Measurements from ENCODE around the gene BGLAP. TPM values are rescaled to one million over a fixed set of nuclear protein-coding genes. Genes with fewer than 3 reads are reported as not detected.

BGLAP gene
- total RNA-seq, 3 donors from 2014 or later (not counting 1 experiment from before 2014, with no cell fraction given) = 0.45 to 1.6 (median 1.1) TPM

DNA sequence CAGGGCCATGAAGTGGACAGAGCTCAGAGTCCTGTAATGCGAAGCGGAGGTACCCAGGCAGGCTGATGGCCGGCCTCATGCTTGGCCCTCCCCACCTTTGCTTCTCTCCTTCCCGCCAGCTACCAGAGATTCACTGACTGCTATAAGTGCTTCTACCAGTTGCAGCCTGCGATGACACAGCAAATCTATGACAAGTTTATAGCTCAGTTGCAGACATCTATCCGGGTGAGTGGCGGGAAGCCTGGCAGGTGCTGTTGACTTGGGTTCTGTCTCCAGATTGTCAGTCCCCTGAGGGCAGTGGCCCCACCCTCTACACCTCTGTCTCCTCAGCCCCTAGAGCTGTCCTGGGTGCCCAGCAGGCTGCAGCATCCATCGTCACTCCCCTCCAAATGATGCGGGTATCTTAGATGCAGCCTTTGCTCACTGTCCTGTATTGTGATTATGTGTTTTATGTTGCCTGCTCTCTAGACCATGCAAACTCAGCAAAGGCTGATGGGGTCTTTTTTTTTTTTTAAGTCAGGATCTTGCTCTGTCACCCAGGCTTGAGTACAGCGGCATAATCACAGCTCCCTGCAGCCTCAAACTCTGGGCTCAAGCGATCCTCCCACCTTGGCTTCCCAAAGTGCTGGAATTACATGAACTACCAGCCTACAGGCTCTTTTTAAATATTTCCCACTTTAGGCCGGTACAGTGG, 9.6 kb upstream of the BGLAP start:
- H3K36me3 ChIP-seq (ENCODE audit: control insufficient read depth, insufficient read depth, low read length) = peaks cover 32% of the 10 kb centered on the region
- no peak overlapping the region for H3K27ac Mint-ChIP-seq

DNA sequence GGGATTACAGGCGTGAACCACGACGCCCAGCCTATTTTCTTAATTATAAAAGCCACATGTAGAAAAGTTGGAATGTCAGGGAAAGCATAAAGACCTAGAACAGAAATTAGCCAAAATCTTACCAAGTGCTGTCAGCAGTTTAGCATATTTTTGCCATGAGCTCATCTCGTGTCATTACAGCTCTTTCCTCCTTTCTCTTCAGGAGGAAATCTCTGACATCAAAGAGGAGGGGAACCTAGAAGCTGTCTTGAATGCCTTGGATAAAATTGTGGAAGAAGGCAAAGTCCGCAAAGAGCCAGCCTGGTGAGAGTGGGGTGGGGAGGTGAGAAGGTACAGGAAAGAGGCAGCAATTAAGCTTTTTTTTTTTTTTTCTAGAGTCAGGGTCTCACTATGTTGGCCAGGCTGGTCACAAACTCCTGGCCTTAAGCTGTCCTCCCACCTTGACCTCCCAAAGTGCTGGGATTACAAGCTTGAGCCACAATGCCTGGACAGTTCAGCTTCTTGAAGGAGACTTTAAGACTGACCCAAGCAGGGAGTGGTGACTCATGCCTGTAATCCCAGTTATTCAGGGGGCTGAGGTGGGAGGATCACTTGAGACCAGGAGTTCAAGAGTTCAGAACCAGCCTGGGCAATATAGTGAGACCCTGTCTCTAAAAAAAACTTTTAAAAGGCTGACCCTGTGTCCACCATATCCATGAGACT, 8.4 kb upstream of the BGLAP start:
- no peaks in the 10 kb centered on the region for H3K9me3 Mint-ChIP-seq
- Histone ChIP-seq H3K27ac (ENCODE audit: low read length) (no peak overlapping the region), H3K4me1 (ENCODE audit: control insufficient read depth, insufficient read depth, low read length) (no peaks in the 10 kb centered on the region), H3K4me3 (ENCODE audit: low read length) (no peak overlapping the region), H3K27me3 (ENCODE audit: control insufficient read depth, insufficient read depth, low read length) (no peaks in the 10 kb centered on the region), H3K36me3 (ENCODE audit: control insufficient read depth, insufficient read depth, low read length) (peaks cover 40% of the 10 kb centered on the region), H3K9me3 (ENCODE audit: control insufficient read depth, insufficient read depth, low read length) (no peaks in the 10 kb centered on the region)
- WGBS (ENCODE audit: insufficient coverage) = 96% methylated on average over 5 of the region's 5 CpGs
- ATAC-seq (no peak), DNase-seq (no peak)
- no peak overlapping the region for H3K4me3 Mint-ChIP-seq
- no peaks in the 10 kb centered on the region for H3K36me3 Mint-ChIP-seq
- H3K4me1 Mint-ChIP-seq = no peaks in the 10 kb centered on the region
- TF ChIP-seq, protein P1, sequence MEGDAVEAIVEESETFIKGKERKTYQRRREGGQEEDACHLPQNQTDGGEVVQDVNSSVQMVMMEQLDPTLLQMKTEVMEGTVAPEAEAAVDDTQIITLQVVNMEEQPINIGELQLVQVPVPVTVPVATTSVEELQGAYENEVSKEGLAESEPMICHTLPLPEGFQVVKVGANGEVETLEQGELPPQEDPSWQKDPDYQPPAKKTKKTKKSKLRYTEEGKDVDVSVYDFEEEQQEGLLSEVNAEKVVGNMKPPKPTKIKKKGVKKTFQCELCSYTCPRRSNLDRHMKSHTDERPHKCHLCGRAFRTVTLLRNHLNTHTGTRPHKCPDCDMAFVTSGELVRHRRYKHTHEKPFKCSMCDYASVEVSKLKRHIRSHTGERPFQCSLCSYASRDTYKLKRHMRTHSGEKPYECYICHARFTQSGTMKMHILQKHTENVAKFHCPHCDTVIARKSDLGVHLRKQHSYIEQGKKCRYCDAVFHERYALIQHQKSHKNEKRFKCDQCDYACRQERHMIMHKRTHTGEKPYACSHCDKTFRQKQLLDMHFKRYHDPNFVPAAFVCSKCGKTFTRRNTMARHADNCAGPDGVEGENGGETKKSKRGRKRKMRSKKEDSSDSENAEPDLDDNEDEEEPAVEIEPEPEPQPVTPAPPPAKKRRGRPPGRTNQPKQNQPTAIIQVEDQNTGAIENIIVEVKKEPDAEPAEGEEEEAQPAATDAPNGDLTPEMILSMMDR (IDR thresholded peaks at IDR 0.05) = no peak
- no peak overlapping the region for H3K27ac Mint-ChIP-seq
- intact Hi-C loops (cut with micrococcal nuclease) = no loop called here
- H3K27me3 Mint-ChIP-seq (ENCODE audit: low read depth in 2 of 2) = no peaks in the 10 kb centered on the region

More for the DNA sequence above, 9.6 kb upstream of the BGLAP start:
- H3K4me3 ChIP-seq (ENCODE audit: low read length) = no peak overlapping the region
- no peaks in the 10 kb centered on the region for H3K27me3 ChIP-seq (ENCODE audit: control insufficient read depth, insufficient read depth, low read length)
- H3K27ac ChIP-seq (ENCODE audit: low read length) = no peak overlapping the region
- TF ChIP-seq, protein P1 (IDR thresholded peaks at IDR 0.05) = no peak
- DNase-seq (no peak), ATAC-seq (peak in 1 of 3 donors; percentile 20)
- Mint-ChIP-seq H3K36me3 (no peaks in the 10 kb centered on the region), H3K27me3 (ENCODE audit: low read depth in 2 of 2) (no peaks in the 10 kb centered on the region), H3K4me3 (no peak overlapping the region), H3K9me3 (no peaks in the 10 kb centered on the region), H3K4me1 (no peaks in the 10 kb centered on the region)
- 77% methylated on average over 12 of the region's 12 CpGs for WGBS (ENCODE audit: insufficient coverage)
- H3K9me3 ChIP-seq (ENCODE audit: control insufficient read depth, insufficient read depth, low read length) = no peaks in the 10 kb centered on the region
- no peaks in the 10 kb centered on the region for H3K4me1 ChIP-seq (ENCODE audit: control insufficient read depth, insufficient read depth, low read length)
- intact Hi-C loops (cut with micrococcal nuclease) = no loop called here

DNA sequence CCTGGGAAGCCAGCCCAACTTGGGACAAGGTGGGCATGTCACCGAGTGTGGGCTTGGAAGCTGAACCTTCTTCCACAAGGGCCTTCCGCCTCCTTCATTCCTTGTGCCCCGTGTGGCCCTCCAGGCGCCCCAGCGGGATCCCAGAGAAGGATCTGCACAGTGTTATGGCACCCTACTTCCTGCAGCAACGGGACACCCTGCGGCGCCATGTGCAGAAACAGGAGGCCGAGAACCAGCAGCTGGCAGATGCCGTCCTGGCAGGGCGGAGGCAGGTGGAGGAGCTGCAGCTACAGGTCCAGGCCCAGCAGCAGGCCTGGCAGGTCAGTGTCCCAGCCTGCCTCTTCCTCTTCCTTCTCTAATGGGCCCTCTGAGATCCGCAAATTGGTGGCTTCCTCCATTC, 5.8 kb upstream of the BGLAP start:
- DNase-seq (no peak), ATAC-seq (no peak)
- H3K9me3 Mint-ChIP-seq = no peaks in the 10 kb centered on the region
- H3K27me3 Mint-ChIP-seq (ENCODE audit: low read depth in 2 of 2) = no peaks in the 10 kb centered on the region
- 98% methylated on average over 12 of the region's 12 CpGs for WGBS (ENCODE audit: insufficient coverage)
- Histone ChIP-seq H3K27ac (ENCODE audit: low read length) (no peak overlapping the region), H3K36me3 (ENCODE audit: control insufficient read depth, insufficient read depth, low read length) (peaks cover 50% of the 10 kb centered on the region), H3K27me3 (ENCODE audit: control insufficient read depth, insufficient read depth, low read length) (no peaks in the 10 kb centered on the region), H3K9me3 (ENCODE audit: control insufficient read depth, insufficient read depth, low read length) (no peaks in the 10 kb centered on the region), H3K4me1 (ENCODE audit: control insufficient read depth, insufficient read depth, low read length) (no peaks in the 10 kb centered on the region), H3K4me3 (ENCODE audit: low read length) (no peak overlapping the region)
- intact Hi-C loops (cut with micrococcal nuclease) = no loop called here
- H3K36me3 Mint-ChIP-seq = peaks cover 8% of the 10 kb centered on the region
- TF ChIP-seq, protein P1 (IDR thresholded peaks at IDR 0.05) = no peak
- H3K27ac Mint-ChIP-seq = no peak overlapping the region
- H3K4me1 Mint-ChIP-seq = no peaks in the 10 kb centered on the region
- H3K4me3 Mint-ChIP-seq = no peak overlapping the region
